Right lobe of liver (tissue), 6 donors: Measurements from ENCODE around the gene DSCAML1. TPM values are rescaled to one million over a fixed set of nuclear protein-coding genes. Genes with fewer than 3 reads are reported as not detected.

ENCODE experiments used
- ATAC-seq, 4 donors: fragments of 200-7000 bp; cut with Tn5 transposase; one replicate each; pipeline ENCODE4 v1.9.1; 2020; ENCODE audit warnings: mild to moderate bottlenecking in 4 of 4, moderate library complexity in 4 of 4
- DNase-seq, 3 donors: peaks; one replicate each; pipeline ENCODE4 v3.0.0-alpha.2; 2020
- H3K27ac ChIP-seq, 3 donors: fragments of 200-600 bp; one replicate each; pipeline ENCODE4 v1.8.0; 2022
- H3K27me3 ChIP-seq, 2 donors: fragments of 200-600 bp; one replicate each; pipeline ENCODE4 v1.8.0; 2022
- H3K36me3 ChIP-seq, 4 donors: fragments of 200-600 bp; sonication (generic) in 1 of 4; one replicate each; pipeline versions ENCODE4 v1.5.1 to v1.8.0; 2017 to 2022; ENCODE audit warnings: control low read depth in 1 of 4
- H3K4me1 ChIP-seq, 4 donors: fragments of 200-600 bp; sonication (generic) in 1 of 4; one replicate each; pipeline versions ENCODE4 v1.5.1 to v1.8.0; 2017 to 2022; ENCODE audit warnings: control low read depth in 1 of 4
- H3K4me3 ChIP-seq, 3 donors: fragments of 200-600 bp; one replicate each; pipeline ENCODE4 v1.8.0; 2022
- H3K9me3 ChIP-seq, 4 donors: fragments of 200-600 bp; sonication (generic) in 1 of 4; one replicate each; pipeline versions ENCODE4 v1.5.1 to v1.8.0; 2017 to 2022; ENCODE audit warnings: control low read depth in 1 of 4
- CTCF ChIP-seq, 4 donors: fragments of 200-600 bp in 3 of 4; fragments of 450-650 bp in 1 of 4; IDR thresholded peaks; one replicate each; pipeline versions ENCODE4 v1.5.1 to v1.8.0; 2016 to 2022; ENCODE audit warnings: antibody characterized with exemption in 4 of 4, mild to moderate bottlenecking in 2 of 4
- POLR2A ChIP-seq: fragments of 450-650 bp; IDR thresholded peaks from one replicate; pipeline ENCODE4 v1.6.1; 2017; ENCODE audit warnings: antibody characterized with exemption, mild to moderate bottlenecking
- WGBS: methylation state at CpG from one replicate; pipeline ENCODE4 v1.1.6; 2018; ENCODE audit warnings: low coverage, low lambda C conversion rate; ENCODE audit not compliant: insufficient coverage; ENCODE audit errors: missing lambda C conversion rate; 5-methylcytosine and 5-hydroxymethylcytosine counted together
- intact Hi-C, 2 donors: fragments of 100-400 bp; cut with DNase I; formaldehyde crosslinking; loops; one replicate each; pipeline versions ENCODE4 v1.11.2 to v1.14.1; 2022
- total RNA-seq, 6 experiments: library from RNA; depleted of rRNA in 2 of 6; stranded (reverse); fragments of >200 nt in 2 of 6; fragmentation: NEBNext Ultra II Directional in 3 of 6; extraction: Animal tissue kit (Norgen Biotek cat#: 25700) in 3 of 6; gene quantifications; one replicate each; pipeline versions ENCODE4 v1.1.0 to v1.2.4, GENCODE V29; 2016 to 2023
- donor health status: DM: no; HTN: yes; CAD: no.
- donor health status: DM: no; HTN: no; CAD: no.
- donor health status: DM: no; HTN: no; CAD: no.
- donor health status: DM: no; HTN: yes; CAD: no.
- donor health status: DM: no; HTN: yes; CAD: no.

Gene DSCAML1
- total RNA-seq, 6 experiments from 2014 or later = 0.06 to 0.92 (median 0.22) TPM; not detected in 1

GRCh38 chr11:117495357-117495756 lies 301.7 kb downstream of the DSCAML1 start:
- 44% methylated on average over 2 of the region's 6 CpGs for WGBS

GRCh38 chr11:117492578-117493251 lies 304.3 kb downstream of the DSCAML1 start:
- intact Hi-C loops = no loop called here
- no peaks in the 10 kb centered on the region for H3K27me3 ChIP-seq
- no peaks in the 10 kb centered on the region for H3K36me3 ChIP-seq
- H3K4me1 ChIP-seq = no peaks in the 10 kb centered on the region
- H3K27ac ChIP-seq = no peak overlapping the region
- ATAC-seq = no peak
- H3K4me3 ChIP-seq = no peak overlapping the region
- 42% methylated on average over 11 of the region's 20 CpGs for WGBS
- DNase-seq = no peak
- TF ChIP-seq CTCF (IDR thresholded peaks at IDR 0.05) (no peak), POLR2A (no peak)
- H3K9me3 ChIP-seq = no peaks in the 10 kb centered on the region

More at GRCh38 chr11:117495357-117495756, 301.7 kb downstream of the DSCAML1 start:
- no peak for DNase-seq
- H3K27me3 ChIP-seq = no peaks in the 10 kb centered on the region
- no peak for ATAC-seq
- no peaks in the 10 kb centered on the region for H3K36me3 ChIP-seq
- intact Hi-C loops = no loop called here
- TF ChIP-seq CTCF (IDR thresholded peaks at IDR 0.05) = no peak
- no peak for TF ChIP-seq POLR2A
- H3K9me3 ChIP-seq = no peaks in the 10 kb centered on the region
- no peak overlapping the region for H3K4me3 ChIP-seq
- no peak overlapping the region for H3K27ac ChIP-seq
- H3K4me1 ChIP-seq = no peaks in the 10 kb centered on the region

- Histone ChIP-seq H3K4me3 (no peak overlapping the region), H3K4me1 (no peaks in the 10 kb centered on the region), H3K9me3 (no peaks in the 10 kb centered on the region), H3K27me3 (no peaks in the 10 kb centered on the region), H3K27ac (no peak overlapping the region), H3K36me3 (no peaks in the 10 kb centered on the region)
- ATAC-seq (no peak), DNase-seq (no peak)
- WGBS = 38% methylated on average over 3 of the region's 6 CpGs
- TF ChIP-seq POLR2A (no peak), CTCF (IDR thresholded peaks at IDR 0.05) (no peak)
- intact Hi-C loops = no loop called here
These were observed 306.1 kb downstream of the DSCAML1 start for GRCh38 chr11:117490911-117491310.

- WGBS = 23% methylated on average over 8 of the region's 14 CpGs
- no peak overlapping the region for H3K4me3 ChIP-seq
- no peaks in the 10 kb centered on the region for H3K4me1 ChIP-seq
- H3K36me3 ChIP-seq = no peaks in the 10 kb centered on the region
- DNase-seq (no peak), ATAC-seq (no peak)
- intact Hi-C loops = no loop called here
- no peaks in the 10 kb centered on the region for H3K27me3 ChIP-seq
- no peak overlapping the region for H3K27ac ChIP-seq
- no peaks in the 10 kb centered on the region for H3K9me3 ChIP-seq
- no peak for TF ChIP-seq POLR2A
- no peak for TF ChIP-seq CTCF (IDR thresholded peaks at IDR 0.05)
These were observed 306.9 kb downstream of the DSCAML1 start for GRCh38 chr11:117489999-117490679.
